Spinal cord (tissue), 10 donors: ENCODE measurements around the gene TAS1R3. TPM values are rescaled to one million over a fixed set of nuclear protein-coding genes. Genes with fewer than 3 reads are reported as not detected.
"Not testable (repeated sequence)": the region's sequence is repeated elsewhere in the genome, so short reads cannot be mapped to it uniquely, and the experiment has no call there.

Source experiments
- DNase-seq, 6 donors: peaks; one replicate each; pipeline versions ENCODE4 v3.0.0 to v3.0.0-alpha.2; 2013 to 2015; ENCODE audit warnings: low spot score in 6 of 6, low read depth in 4 of 6
- H3K27ac ChIP-seq: one replicate; pipeline ENCODE4 v1.5.1; 2013; ENCODE audit warnings: low read depth, low read length, control low read depth
- H3K27me3 ChIP-seq: one replicate; pipeline ENCODE4 v1.6.1; 2013; ENCODE audit warnings: low read length; ENCODE audit not compliant: control insufficient read depth, insufficient read depth
- H3K36me3 ChIP-seq: one replicate; pipeline ENCODE4 v1.6.1; 2013; ENCODE audit warnings: low read length; ENCODE audit not compliant: control insufficient read depth, insufficient read depth
- H3K4me1 ChIP-seq: one replicate; pipeline ENCODE4 v1.6.1; 2013; ENCODE audit warnings: low read length; ENCODE audit not compliant: control insufficient read depth, insufficient read depth
- H3K4me3 ChIP-seq: one replicate; pipeline ENCODE4 v1.5.1; 2013; ENCODE audit warnings: low read depth, low read length, control low read depth
- H3K9me3 ChIP-seq: one replicate; pipeline ENCODE4 v1.6.1; 2013; ENCODE audit warnings: low read length; ENCODE audit not compliant: control insufficient read depth, insufficient read depth
- WGBS: methylation state at CpG from one replicate; pipeline ENCODE4 v1.1.5; 2013; ENCODE audit warnings: missing lambda C conversion rate; ENCODE audit not compliant: insufficient coverage; 5-methylcytosine and 5-hydroxymethylcytosine counted together
- polyA plus RNA-seq, 2 donors: library from polyadenylated mRNA; unstranded; fragments of 120-200 nt; gene quantifications; one replicate each; pipeline ENCODE4 v1.2.1, GENCODE V29; 2013; ENCODE audit not compliant: insufficient read length in 2 of 2
- total RNA-seq, 2 donors: library from RNA; depleted of rRNA in 1 of 2; stranded (reverse); fragments of 120-200 nt in 1 of 2; fragments of >200 nt in 1 of 2; gene quantifications; one replicate each; pipeline versions ENCODE4 v1.2.3 to v1.2.4, GENCODE V29; 2013 to 2014
- donor health status: healthy.

TAS1R3 gene
- total and polyA plus RNA-seq, 4 donors: 0.10 to 0.98 (median 0.65) TPM

DNA sequence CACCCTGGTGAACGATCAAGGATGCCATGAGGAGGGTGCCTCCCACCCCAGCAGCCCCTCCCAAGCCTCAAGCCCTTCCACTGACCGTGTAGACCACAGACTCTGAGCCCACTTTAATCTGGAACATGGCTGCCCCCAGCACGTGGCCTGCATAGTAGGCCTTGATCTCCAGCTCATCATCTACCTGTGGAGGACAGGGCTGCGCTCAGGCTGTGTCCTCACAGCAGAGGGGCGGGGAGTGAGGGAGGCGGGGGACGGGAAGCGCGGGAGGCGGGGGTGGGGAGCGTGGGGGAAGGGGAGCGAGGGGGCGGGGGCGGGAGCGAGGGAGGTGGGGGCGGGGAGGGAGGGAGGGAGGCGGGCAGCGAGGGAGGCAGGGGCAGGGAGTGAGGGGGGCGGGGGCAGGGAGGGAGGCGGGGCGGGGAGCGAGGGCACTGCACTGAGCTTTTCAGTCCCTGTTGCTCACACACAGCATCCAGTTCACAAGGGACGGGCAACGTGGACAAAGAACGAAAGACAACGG is 15.6 kb upstream of the TAS1R3 start:
- Histone ChIP-seq H3K4me1 (no peaks in the 10 kb centered on the region), H3K27ac (no peak overlapping the region), H3K4me3 (no peak overlapping the region), H3K27me3 (no peaks in the 10 kb centered on the region), H3K9me3 (no peaks in the 10 kb centered on the region), H3K36me3 (peaks cover 92% of the 10 kb centered on the region)
- no peak for DNase-seq
- 30% methylated on average over 8 of the region's 26 CpGs for WGBS

DNA sequence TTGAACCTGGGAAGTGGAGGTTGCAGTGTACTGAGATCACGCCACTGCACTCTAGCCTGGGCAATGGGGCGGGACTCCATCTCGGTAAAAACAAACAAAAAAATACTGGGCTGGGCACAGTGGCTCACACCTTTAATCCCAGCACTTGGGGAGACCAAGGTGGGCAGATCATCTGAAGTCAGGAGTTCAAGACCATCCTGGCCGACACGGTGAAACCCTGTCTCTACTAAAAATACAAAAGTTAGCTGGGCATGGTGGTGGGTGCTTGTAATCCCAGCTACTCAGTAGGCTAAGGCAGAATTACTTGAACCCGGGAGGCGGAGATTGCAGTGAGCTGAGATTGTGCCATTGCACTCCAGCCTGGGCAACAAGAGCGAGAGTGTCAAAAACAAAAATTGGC is 14.9 kb upstream of the TAS1R3 start:
- H3K36me3 ChIP-seq: peaks cover 92% of the 10 kb centered on the region
- not testable (repeated sequence) for H3K4me3 ChIP-seq, H3K4me1 ChIP-seq, H3K9me3 ChIP-seq, DNase-seq, H3K27ac ChIP-seq, H3K27me3 ChIP-seq
- 92% methylated on average over 6 of the region's 8 CpGs for WGBS

DNA sequence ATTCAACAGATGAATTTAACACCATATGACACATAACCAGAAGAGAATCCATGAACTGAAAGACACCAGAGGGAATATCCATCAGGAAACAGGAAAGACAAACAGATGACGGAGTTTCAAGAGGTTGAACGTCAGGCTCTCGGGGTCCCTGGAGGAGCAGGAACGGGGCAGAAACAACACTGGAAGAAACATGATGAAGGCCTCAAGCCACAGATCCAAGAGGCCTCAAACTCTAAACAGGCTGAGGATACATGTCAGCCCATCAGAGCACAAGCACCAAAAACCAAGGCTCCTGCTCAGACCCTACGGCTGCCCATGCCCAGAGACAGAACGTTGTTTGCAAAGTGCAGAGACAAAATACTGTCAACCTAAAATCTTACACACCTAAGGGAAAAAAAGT is 13.7 kb upstream of the TAS1R3 start:
- DNase-seq: no peak
- 92% methylated on average over 5 of the region's 6 CpGs for WGBS
- no peaks in the 10 kb centered on the region for H3K27me3 ChIP-seq
- no peak overlapping the region for H3K4me3 ChIP-seq
- no peak overlapping the region for H3K27ac ChIP-seq
- H3K36me3 ChIP-seq: peaks cover 90% of the 10 kb centered on the region
- no peaks in the 10 kb centered on the region for H3K9me3 ChIP-seq
- H3K4me1 ChIP-seq: peaks cover 7% of the 10 kb centered on the region

DNA sequence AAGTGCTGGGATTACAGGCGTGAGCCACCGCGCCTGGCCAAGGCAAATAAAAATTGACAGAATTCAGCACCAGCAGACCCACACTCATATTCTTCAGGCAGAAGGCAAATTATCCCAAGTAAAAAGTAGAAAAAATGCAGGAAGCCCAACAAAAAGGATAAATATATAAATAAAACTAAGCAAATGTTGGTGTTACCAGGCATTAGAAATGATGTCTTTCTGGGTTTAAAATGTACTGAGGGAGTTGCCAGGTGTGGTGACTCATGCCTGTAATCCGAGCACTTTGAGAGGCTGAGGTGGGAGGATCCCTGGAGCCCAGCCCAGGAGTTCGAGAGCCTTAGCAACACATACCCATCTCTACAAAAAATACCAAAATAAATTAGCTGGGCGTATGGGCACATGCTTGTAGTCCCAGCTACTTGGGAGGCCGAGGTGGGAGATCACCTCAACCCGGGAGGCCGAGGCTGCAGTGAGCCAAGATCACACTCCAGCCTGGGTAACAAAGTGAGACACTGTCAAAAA is 12.9 kb upstream of the TAS1R3 start:
- peaks cover 12% of the 10 kb centered on the region for H3K4me1 ChIP-seq
- peaks cover 88% of the 10 kb centered on the region for H3K36me3 ChIP-seq
- no peaks in the 10 kb centered on the region for H3K27me3 ChIP-seq
- H3K9me3 ChIP-seq: no peaks in the 10 kb centered on the region
- H3K4me3 ChIP-seq: no peak overlapping the region
- DNase-seq: peak in 1 of 6 donors; percentile 27
- WGBS: 62% methylated on average over 3 of the region's 9 CpGs
- no peak overlapping the region for H3K27ac ChIP-seq

DNA sequence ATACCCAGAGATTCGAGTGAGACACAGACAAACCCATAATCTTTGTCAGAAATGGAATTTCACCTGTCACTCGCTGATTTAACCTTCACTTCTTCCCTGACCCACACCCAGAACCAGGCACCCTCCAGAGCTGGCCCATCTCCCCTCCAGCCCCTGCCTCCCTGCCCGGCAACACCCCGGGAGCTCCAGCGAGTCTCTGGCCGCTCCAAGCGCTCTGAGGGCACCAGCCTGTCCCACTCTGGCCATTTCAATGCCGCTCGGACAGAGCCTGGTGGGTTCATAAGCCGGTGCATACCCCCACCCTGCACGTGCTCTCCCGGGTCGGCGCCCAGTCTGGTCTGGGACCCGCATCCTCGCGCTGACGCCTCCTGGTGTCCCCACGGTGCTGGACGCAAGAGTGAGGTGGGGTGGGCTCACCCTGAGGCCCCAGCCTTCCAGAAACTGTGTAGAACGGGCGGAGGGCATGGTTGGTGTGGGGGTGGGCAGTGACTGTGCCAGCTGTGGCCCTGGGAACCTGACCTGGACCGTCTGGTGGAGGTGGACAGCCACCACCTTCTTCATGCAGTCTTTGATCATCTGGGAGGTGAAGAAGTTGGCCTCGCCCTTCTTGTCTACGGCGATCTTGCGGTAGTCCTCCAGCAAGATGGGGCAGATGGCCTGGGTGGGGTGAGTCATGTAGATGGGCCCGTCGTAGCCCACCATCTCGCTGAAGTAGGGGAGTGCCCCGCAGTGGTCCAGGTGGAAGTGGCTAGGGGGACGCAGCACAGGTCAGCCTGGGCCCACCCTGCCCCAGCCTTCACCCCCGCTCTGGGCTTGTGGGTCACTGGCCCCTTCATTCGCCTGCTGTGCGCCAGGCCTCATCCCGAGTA is 12.1 kb upstream of the TAS1R3 start:
- Histone ChIP-seq H3K27ac (no peak overlapping the region), H3K4me3 (no peak overlapping the region), H3K9me3 (no peaks in the 10 kb centered on the region), H3K36me3 (peaks cover 81% of the 10 kb centered on the region), H3K4me1 (peaks cover 17% of the 10 kb centered on the region), H3K27me3 (no peaks in the 10 kb centered on the region)
- WGBS: 93% methylated on average over 34 of the region's 36 CpGs
- no peak for DNase-seq

DNA sequence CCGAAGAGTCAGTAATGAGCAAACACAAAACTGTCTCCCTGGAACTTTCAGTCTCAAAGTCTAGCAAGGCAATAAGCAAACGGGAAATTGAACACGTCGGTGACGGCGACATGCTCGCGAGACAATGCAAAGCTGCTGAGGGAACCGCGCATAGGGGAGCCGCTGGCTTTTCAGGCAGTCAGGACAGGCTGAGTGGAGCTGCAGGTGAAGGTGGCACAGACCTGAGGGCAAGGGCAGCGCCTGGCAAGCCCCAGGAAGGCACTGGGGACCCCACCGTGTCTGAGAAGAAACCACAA is 11.5 kb upstream of the TAS1R3 start:
- 90% methylated on average over 13 of the region's 13 CpGs for WGBS
- Histone ChIP-seq H3K4me3 (no peak overlapping the region), H3K27ac (no peak overlapping the region), H3K4me1 (peaks cover 17% of the 10 kb centered on the region), H3K9me3 (no peaks in the 10 kb centered on the region), H3K36me3 (peaks cover 75% of the 10 kb centered on the region), H3K27me3 (no peaks in the 10 kb centered on the region)
- DNase-seq: no peak

DNA sequence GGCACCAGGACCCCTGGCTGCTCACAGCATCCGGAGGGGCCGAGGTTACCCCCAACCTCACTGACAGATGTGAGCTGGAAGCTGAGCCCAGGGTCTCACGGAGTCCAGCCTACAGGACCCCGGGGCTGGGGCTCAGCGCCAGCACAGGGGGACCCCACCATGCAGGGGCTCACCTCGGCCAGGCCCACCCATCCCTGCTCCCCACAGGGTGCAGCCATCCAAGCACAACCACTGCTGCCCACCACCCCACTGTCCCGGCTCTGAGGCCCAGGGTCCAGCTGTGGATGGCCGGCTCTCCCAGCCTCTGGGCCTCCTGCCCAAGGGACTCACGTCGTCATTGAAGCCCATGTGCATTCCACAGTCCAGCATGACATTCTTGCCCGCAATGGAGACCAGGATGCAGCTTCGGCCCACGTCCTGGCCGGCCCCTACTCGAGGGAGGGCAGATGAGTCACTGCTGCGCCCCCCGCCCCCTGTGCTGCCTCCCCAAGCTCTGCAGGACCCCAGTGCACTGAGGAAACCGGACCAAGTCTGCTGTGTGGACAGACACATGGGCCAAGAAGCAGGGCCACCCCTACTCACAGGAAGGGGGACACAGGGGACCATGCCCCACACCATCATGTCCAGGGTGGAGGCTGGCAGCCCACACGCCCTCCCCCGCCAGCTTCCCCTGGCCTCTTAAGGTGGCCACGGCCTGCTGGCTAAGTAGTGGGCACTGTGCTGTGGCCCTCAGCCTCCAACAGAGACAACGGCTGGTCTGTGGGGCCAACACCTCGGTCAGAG is 10.2 kb upstream of the TAS1R3 start:
- Histone ChIP-seq H3K36me3 (peaks cover 74% of the 10 kb centered on the region), H3K4me1 (peaks cover 28% of the 10 kb centered on the region), H3K27ac (no peak overlapping the region), H3K27me3 (no peaks in the 10 kb centered on the region), H3K4me3 (no peak overlapping the region), H3K9me3 (no peaks in the 10 kb centered on the region)
- DNase-seq: no peak
- 90% methylated on average over 23 of the region's 23 CpGs for WGBS

DNA sequence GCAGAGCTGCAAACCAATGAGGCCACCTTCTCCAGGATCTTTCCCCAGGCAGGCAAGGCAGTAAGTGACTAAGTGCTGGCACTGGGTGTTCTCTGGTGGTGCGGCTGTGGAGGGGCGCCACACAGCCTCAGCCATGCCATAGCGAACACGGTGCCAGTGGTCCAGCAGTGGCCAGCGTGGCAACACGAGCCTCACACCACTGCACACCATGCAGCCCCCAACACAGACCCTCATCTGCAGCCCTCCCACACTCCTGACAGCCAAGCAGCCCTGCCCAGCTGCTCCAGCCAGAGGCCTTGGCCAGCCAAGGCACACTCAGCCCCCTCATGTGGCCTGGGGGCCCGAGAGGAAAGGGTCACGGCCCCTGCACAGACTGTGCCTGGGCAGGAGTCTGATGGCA is 9.6 kb upstream of the TAS1R3 start:
- H3K36me3 ChIP-seq: peaks cover 77% of the 10 kb centered on the region
- H3K4me3 ChIP-seq: no peak overlapping the region
- H3K9me3 ChIP-seq: no peaks in the 10 kb centered on the region
- 95% methylated on average over 7 of the region's 8 CpGs for WGBS
- H3K27me3 ChIP-seq: no peaks in the 10 kb centered on the region
- DNase-seq: no peak
- peaks cover 34% of the 10 kb centered on the region for H3K4me1 ChIP-seq
- H3K27ac ChIP-seq: no peak overlapping the region

DNA sequence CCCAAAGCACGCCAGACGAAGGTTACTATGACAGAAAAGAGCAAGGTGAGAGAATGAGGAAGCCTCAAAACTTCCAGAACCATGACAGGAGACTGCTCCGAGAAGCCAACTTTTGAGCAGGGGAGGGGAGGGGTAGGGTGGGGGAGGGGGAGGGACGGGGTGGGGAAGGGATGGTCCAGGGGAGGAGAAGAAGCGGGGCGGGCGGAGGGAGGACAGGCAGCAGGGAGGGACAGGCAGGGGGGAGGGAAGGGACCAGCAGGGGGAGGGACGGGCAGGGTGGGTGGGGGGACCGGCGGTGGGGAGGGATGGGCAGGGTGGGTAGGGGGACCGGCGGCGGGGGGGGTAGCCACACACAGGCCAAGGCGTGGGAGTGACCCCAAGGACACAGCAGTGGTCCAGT is 8.7 kb upstream of the TAS1R3 start:
- peaks cover 78% of the 10 kb centered on the region for H3K36me3 ChIP-seq
- no peaks in the 10 kb centered on the region for H3K9me3 ChIP-seq
- WGBS: 84% methylated on average over 4 of the region's 14 CpGs
- DNase-seq: no peak
- no peaks in the 10 kb centered on the region for H3K27me3 ChIP-seq
- H3K27ac ChIP-seq: no peak overlapping the region
- H3K4me1 ChIP-seq: peaks cover 36% of the 10 kb centered on the region
- no peak overlapping the region for H3K4me3 ChIP-seq
